ENCODE data around the gene ATP10B. TPM values are rescaled to one million over a fixed set of nuclear protein-coding genes. Genes with fewer than 3 reads are reported as not detected.

The ATP10B gene
- total RNA-seq, 4 donors from 2014 or later, result 17.9 to 29.6 (median 23.5) TPM

DNA sequence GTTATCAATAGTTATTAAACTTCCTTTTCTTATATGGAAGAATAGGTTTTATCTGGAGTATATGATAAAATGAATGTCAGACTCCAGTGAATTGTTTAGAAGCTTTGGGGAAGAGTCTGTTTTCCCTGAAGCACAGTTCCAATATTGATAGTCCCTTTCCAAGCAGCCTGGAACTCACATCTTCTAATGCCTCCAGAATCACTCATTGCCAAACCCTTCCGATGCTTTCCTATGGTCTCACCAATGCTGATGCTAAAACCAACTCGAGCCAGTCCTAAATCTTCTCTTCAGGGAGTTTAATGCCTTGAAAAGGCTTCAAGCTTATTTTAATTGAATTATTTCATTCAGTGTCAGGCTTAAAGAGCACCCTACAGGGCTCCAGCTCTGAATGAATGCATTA, 309.2 kb downstream of the ATP10B start:
- intact Hi-C loops (cut with DNase I; ENCODE audit: low total_unique reads), result no loop called here
- WGBS, 2 donors, result 77 to 82% methylated on average over 2 of the region's 2 CpGs
- no peak overlapping the region for H3K4me3 ChIP-seq (ENCODE audit: low read depth, poor library complexity, severe bottlenecking)
- no peak for DNase-seq (ENCODE audit: low spot score in 2 of 2)
- TF ChIP-seq, protein P1, sequence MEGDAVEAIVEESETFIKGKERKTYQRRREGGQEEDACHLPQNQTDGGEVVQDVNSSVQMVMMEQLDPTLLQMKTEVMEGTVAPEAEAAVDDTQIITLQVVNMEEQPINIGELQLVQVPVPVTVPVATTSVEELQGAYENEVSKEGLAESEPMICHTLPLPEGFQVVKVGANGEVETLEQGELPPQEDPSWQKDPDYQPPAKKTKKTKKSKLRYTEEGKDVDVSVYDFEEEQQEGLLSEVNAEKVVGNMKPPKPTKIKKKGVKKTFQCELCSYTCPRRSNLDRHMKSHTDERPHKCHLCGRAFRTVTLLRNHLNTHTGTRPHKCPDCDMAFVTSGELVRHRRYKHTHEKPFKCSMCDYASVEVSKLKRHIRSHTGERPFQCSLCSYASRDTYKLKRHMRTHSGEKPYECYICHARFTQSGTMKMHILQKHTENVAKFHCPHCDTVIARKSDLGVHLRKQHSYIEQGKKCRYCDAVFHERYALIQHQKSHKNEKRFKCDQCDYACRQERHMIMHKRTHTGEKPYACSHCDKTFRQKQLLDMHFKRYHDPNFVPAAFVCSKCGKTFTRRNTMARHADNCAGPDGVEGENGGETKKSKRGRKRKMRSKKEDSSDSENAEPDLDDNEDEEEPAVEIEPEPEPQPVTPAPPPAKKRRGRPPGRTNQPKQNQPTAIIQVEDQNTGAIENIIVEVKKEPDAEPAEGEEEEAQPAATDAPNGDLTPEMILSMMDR (IDR thresholded peaks at IDR 0.05), result no peak
- no peak for TF ChIP-seq POLR2A (IDR thresholded peaks at IDR 0.05)

DNA sequence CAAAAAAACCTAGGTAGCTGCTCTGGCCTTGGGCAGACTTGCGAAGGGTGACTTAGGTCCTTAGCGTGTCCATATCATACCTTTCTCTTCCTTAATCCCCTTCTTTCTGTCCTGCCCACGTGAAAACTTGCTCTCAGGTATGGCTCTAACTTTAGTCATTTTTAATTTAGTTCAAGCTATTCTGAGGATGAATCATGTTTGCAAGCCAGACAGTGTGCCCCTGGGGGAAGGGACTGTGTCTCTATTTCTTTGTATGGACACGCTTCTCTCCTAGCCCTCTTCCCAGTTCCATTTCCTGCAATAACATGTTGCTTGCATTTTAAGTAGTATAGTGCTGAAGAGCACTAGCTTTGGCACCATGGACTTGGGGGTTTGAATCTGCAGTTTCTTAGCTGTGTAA, 309.7 kb downstream of the ATP10B start:
- 56 to 57% methylated on average over 4 of the region's 4 CpGs for WGBS, 2 donors
- H3K4me3 ChIP-seq (ENCODE audit: low read depth, poor library complexity, severe bottlenecking), result no peak overlapping the region
- no peak for DNase-seq (ENCODE audit: low spot score in 2 of 2)
- no peak for TF ChIP-seq POLR2A (IDR thresholded peaks at IDR 0.05)
- TF ChIP-seq, protein P1 (IDR thresholded peaks at IDR 0.05), result no peak
- intact Hi-C loops (cut with DNase I; ENCODE audit: low total_unique reads), result no loop called here

DNA sequence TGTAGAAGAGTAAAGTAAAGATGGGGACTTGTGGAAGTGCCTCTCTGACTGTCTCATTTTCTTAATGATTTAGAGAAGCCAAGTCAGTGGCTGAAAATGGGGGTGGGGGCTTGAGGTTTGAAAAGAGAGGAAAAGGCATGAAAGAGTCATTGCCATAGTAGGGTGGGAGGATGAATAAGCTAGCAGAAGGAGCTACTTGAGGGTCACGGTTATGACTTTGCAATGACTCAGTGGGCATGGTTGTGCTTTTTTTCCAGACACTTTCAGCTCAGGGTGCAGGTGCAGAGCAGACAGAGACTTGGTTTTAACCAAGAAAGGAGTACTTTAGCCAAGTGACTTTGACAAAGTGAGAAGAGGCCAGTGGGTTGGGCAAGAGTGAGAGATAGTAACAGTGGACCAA, 312.6 kb downstream of the ATP10B start:
- TF ChIP-seq, protein P1 (IDR thresholded peaks at IDR 0.05), result no peak
- no peak for TF ChIP-seq POLR2A (IDR thresholded peaks at IDR 0.05)
- DNase-seq (ENCODE audit: low spot score in 2 of 2), result no peak
- no peak overlapping the region for H3K4me3 ChIP-seq (ENCODE audit: low read depth, poor library complexity, severe bottlenecking)
- intact Hi-C loops (cut with DNase I; ENCODE audit: low total_unique reads), result no loop called here
- 79 to 96% methylated on average over 1 of the region's 1 CpG for WGBS, 2 donors

DNA sequence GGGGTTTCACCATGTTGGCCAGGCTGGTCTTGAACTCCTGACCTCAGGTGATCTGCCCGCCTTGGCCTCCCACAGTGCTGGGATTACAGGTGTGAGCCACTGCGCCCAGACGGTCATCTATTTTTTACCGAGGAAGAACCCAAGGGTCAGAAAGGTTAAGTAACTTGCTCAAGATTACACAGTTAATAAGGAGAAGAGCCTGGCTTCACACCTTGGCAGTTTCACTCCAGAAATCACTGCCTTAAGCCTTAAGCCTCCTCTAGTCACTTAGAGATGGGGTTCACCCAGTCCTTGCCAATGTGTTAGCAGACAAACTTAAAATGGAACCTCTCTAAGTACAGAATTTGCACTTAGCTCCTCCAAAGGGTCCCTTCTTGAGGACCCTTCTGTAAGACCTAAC, 314.1 kb downstream of the ATP10B start:
- no peak overlapping the region for H3K4me3 ChIP-seq (ENCODE audit: low read depth, poor library complexity, severe bottlenecking)
- TF ChIP-seq, protein P1 (IDR thresholded peaks at IDR 0.05), result no peak
- TF ChIP-seq POLR2A (IDR thresholded peaks at IDR 0.05), result no peak
- WGBS, 2 donors, result 83 to 90% methylated on average over 4 of the region's 4 CpGs
- DNase-seq (ENCODE audit: low spot score in 2 of 2), result no peak
- intact Hi-C loops (cut with DNase I; ENCODE audit: low total_unique reads), result no loop called here

DNA sequence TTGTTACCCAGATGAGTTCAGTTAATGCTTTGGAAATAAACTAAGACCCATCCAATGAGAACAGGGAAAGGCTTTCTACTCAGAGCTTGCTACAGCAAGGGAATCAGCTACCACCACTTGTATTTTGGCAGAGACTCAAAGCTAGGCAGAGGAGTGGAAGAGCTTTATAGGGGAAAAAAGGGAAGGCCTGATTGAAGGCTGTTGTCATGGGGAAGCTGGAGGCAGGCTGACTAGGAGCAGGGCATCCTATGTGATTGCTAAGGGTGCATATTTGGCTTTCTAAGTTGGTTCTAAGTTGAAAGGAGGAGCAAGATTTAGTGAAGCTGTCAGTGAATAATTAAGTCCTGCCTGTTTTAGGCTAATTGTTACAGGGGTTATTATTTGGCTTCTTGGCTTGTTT, 314.9 kb downstream of the ATP10B start:
- no peak for DNase-seq (ENCODE audit: low spot score in 2 of 2)
- no peak overlapping the region for H3K4me3 ChIP-seq (ENCODE audit: low read depth, poor library complexity, severe bottlenecking)
- no peak for TF ChIP-seq POLR2A (IDR thresholded peaks at IDR 0.05)
- TF ChIP-seq, protein P1 (IDR thresholded peaks at IDR 0.05), result no peak
- intact Hi-C loops (cut with DNase I; ENCODE audit: low total_unique reads), result no loop called here

DNA sequence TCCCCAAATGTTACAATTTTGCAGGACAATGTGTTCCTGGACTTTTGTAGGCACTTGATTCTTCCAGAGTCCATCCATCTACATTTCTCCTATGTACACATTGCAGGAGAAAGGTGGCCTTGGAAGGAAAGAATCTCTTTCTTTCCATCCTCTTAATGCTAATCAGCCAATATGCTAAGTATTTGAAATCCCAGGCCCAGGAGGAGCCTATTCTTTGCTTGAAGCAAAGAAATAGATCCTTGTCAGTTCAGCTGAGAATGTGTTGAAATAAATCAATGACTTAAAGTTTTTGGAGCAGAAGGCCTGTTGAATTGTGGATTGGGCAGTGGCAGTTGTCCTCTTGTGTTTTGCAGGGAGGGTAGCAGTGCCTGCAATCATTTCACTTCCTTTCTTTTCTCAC, 317.1 kb downstream of the ATP10B start:
- intact Hi-C loops (cut with DNase I; ENCODE audit: low total_unique reads), result no loop called here
- TF ChIP-seq, protein P1 (IDR thresholded peaks at IDR 0.05), result no peak
- TF ChIP-seq POLR2A (IDR thresholded peaks at IDR 0.05), result no peak
- DNase-seq (ENCODE audit: low spot score in 2 of 2), result no peak

More for the DNA sequence above, 317.1 kb downstream of the ATP10B start:
- no peak overlapping the region for H3K4me3 ChIP-seq (ENCODE audit: low read depth, poor library complexity, severe bottlenecking)
